ENCODE results near the gene CLEC2B.

GRCh38 chr12:9829483-9829882 lies 39.7 kb downstream of the CLEC2B start:
- TF ChIP-seq CTCF (IDR thresholded peaks at IDR 0.05) = no peak
- TF ChIP-seq EP300 (IDR thresholded peaks at IDR 0.05) = no peak
- TF ChIP-seq POLR2AphosphoS5 (IDR thresholded peaks at IDR 0.05) = no peak
